ENCODE data around the gene SPRR2E.

GRCh38 chr1:153057375-153057774 is 37.0 kb downstream of the SPRR2E start, which contains the start of gene SPRR2A:
- TF ChIP-seq CTCF (conservative IDR thresholded peaks at IDR 0.05) (no peak), ZFX (IDR thresholded peaks at IDR 0.05) (no peak)

Measured in C4-2B (cell line).